SK-N-SH (cell line): ENCODE data around the gene ANGPTL8. TPM values are rescaled to one million over a fixed set of nuclear protein-coding genes. Genes with fewer than 3 reads are reported as not detected.

Source experiments
- CTCF ChIA-PET: fragments of 300-600, 350-600 bp; formaldehyde crosslinking; extraction: SDS; loops from one replicate; lab custom pipeline; 2021; lab: Yijun Ruan, JAX
- POLR2A ChIA-PET: fragments of 350-600 bp; sonication (Branson Sonifier 250); formaldehyde crosslinking; extraction: SDS; loops from one replicate; lab custom pipeline; 2020; ENCODE audit warnings: antibody characterized with exemption, inconsistent platforms; lab: Yijun Ruan, JAX
- DNase-seq: peaks from one replicate; pipeline ENCODE4 v3.0.0; 2012
- H2AFZ ChIP-seq: fragments of 200-600 bp; sonication (generic); 2 replicates; pipeline ENCODE4 v1.8.1; 2016; ENCODE audit warnings: antibody characterized with exemption, mild to moderate bottlenecking, low read depth
- H3F3A ChIP-seq: fragments of 200-600 bp; sonication (generic); replicated peaks from 2 replicates; pipeline ENCODE3; 2016; ENCODE audit warnings: antibody characterized with exemption, mild to moderate bottlenecking; ENCODE audit not compliant: insufficient read depth
- H3K27ac ChIP-seq, 2 experiments: fragments of 200-500 bp in 1 of 2; fragments of 200-600 bp in 1 of 2; sonication (Bioruptor generic) in 1 of 2; sonication (generic), shearing (Covaris generic) in 1 of 2; 2 replicates each; pipeline versions ENCODE4 v1.5.1 to v1.6.1; 2014 to 2016; ENCODE audit warnings: low read depth in 2 of 2, inconsistent platforms in 1 of 2, low read length in 1 of 2, mild to moderate bottlenecking in 1 of 2, mixed read lengths in 1 of 2
- H3K27me3 ChIP-seq: fragments of 200-600 bp; sonication (generic), shearing (Covaris generic); 2 replicates; pipeline ENCODE4 v1.6.1; 2016; ENCODE audit warnings: mixed run types; ENCODE audit not compliant: insufficient read depth
- H3K36me3 ChIP-seq, 2 experiments: fragments of 200-500 bp in 1 of 2; fragments of 200-600 bp in 1 of 2; sonication (Bioruptor generic) in 1 of 2; sonication (generic) in 1 of 2; replicated peaks in 1 of 2; 2 replicates each; pipeline versions ENCODE3 to v1.5.1; 2014 to 2016; ENCODE audit warnings: low read length in 1 of 2, mild to moderate bottlenecking in 1 of 2; ENCODE audit not compliant: insufficient read depth in 2 of 2, control insufficient read depth in 1 of 2
- H3K4me1 ChIP-seq, 2 experiments: fragments of 200-500 bp in 1 of 2; fragments of 200-600 bp in 1 of 2; sonication (Bioruptor generic) in 1 of 2; sonication (generic), shearing (Covaris generic) in 1 of 2; 2 replicates each; pipeline versions ENCODE4 v1.5.1 to v1.6.1; 2014 to 2016; ENCODE audit warnings: low read depth in 1 of 2, low read length in 1 of 2, mixed run types in 1 of 2; ENCODE audit not compliant: insufficient read depth in 2 of 2, control insufficient read depth in 1 of 2
- H3K4me2 ChIP-seq: fragments of 200-600 bp; sonication (generic), shearing (Covaris generic); 2 replicates; pipeline ENCODE4 v1.6.1; 2017; ENCODE audit warnings: mixed run types
- H3K4me3 ChIP-seq, 2 experiments: fragments of 200-500 bp in 1 of 2; fragments of 200-600 bp in 1 of 2; sonication (Bioruptor generic) in 1 of 2; sonication (generic), shearing (Covaris generic) in 1 of 2; 2 replicates each; pipeline versions ENCODE4 v1.5.1 to v1.8.1; 2014 to 2016; ENCODE audit warnings: low read depth in 2 of 2, inconsistent platforms in 1 of 2, low read length in 1 of 2, mild to moderate bottlenecking in 1 of 2, mixed read lengths in 1 of 2, moderate library complexity in 1 of 2
- H3K79me2 ChIP-seq: fragments of 200-600 bp; sonication (generic); 2 replicates; pipeline ENCODE4 v1.8.1; 2017; ENCODE audit warnings: mild to moderate bottlenecking; ENCODE audit not compliant: insufficient read depth
- H3K9ac ChIP-seq: fragments of 200-600 bp; sonication (generic); 2 replicates; pipeline ENCODE4 v1.6.1; 2017; ENCODE audit warnings: mixed run types
- H3K9me2 ChIP-seq: fragments of 200-600 bp; sonication (generic); 2 replicates; pipeline ENCODE4 v1.6.1; 2017; ENCODE audit warnings: mixed run types
- H3K9me3 ChIP-seq: fragments of 200-600 bp; sonication (generic); 2 replicates; pipeline ENCODE4 v1.6.1; 2017; ENCODE audit warnings: mixed run types, mild to moderate bottlenecking, moderate library complexity
- H4K20me1 ChIP-seq: fragments of 200-600 bp; sonication (generic); 2 replicates; pipeline ENCODE4 v1.6.1; 2017; ENCODE audit warnings: mild to moderate bottlenecking, mixed run types; ENCODE audit not compliant: insufficient read depth
- CHD2 ChIP-seq: fragments of 150-350 bp; IDR thresholded peaks from 2 replicates; pipeline ENCODE4 v1.6.1; 2018; ENCODE audit warnings: low read length; ENCODE audit not compliant: partially characterized antibody
- CTCF ChIP-seq: fragments of 200-600 bp; sonication (generic); IDR thresholded peaks from 2 replicates; pipeline ENCODE4 v1.6.1; 2017; ENCODE audit warnings: antibody characterized with exemption, mild to moderate bottlenecking, moderate library complexity
- FOSL2 ChIP-seq: IDR thresholded peaks from 2 replicates; pipeline ENCODE4 v1.4.0; 2012; ENCODE audit warnings: low read depth, mild to moderate bottlenecking, moderate library complexity, borderline replicate concordance
- GATA2 ChIP-seq: sonication (generic); formaldehyde crosslinking; IDR thresholded peaks from 2 replicates; pipeline ENCODE4 v1.5.0; 2020; ENCODE audit warnings: mild to moderate bottlenecking, missing genetic modification reagents
- JUND ChIP-seq: IDR thresholded peaks from 2 replicates; pipeline ENCODE4 v1.4.0; 2012
- MAX ChIP-seq: IDR thresholded peaks from 2 replicates; pipeline ENCODE4 v1.4.0; 2012; ENCODE audit warnings: low read depth
- MEF2A ChIP-seq: IDR thresholded peaks from 2 replicates; pipeline ENCODE4 v1.4.0; 2012; ENCODE audit warnings: low read depth, borderline replicate concordance
- NRF1 ChIP-seq: IDR thresholded peaks from 2 replicates; pipeline ENCODE4 v1.6.1; 2012; ENCODE audit warnings: low read depth, mild to moderate bottlenecking, low read length
- PBX3 ChIP-seq: IDR thresholded peaks from 2 replicates; pipeline ENCODE4; 2012
- POLR2AphosphoS5 ChIP-seq: IDR thresholded peaks from 2 replicates; pipeline ENCODE4 v1.6.1; 2012; ENCODE audit warnings: low read depth, low read length
- RAD21 ChIP-seq: IDR thresholded peaks from 2 replicates; pipeline ENCODE4 v1.6.1; 2012; ENCODE audit warnings: mild to moderate bottlenecking, low read length
- RFX5 ChIP-seq: IDR thresholded peaks from 2 replicates; pipeline ENCODE4 v1.6.1; 2012; ENCODE audit warnings: mild to moderate bottlenecking, improper control_type of control experiment, low read length
- SMC3 ChIP-seq: IDR thresholded peaks from 2 replicates; pipeline ENCODE4 v1.6.1; 2012; ENCODE audit warnings: low read depth, low read length, improper control_type of control experiment
- TCF12 ChIP-seq: IDR thresholded peaks from 2 replicates; pipeline ENCODE4 v1.4.0; 2012
- WGBS: methylation state at CpG from one replicate; pipeline ENCODE4 v1.1.6; 2017; ENCODE audit warnings: low lambda C conversion rate; 5-methylcytosine and 5-hydroxymethylcytosine counted together
- polyA plus RNA-seq, 3 experiments: library from polyadenylated mRNA; depleted of rRNA; stranded (reverse); fragments of >200 nt; gene quantifications; 2 replicates each; pipeline ENCODE4 v1.2.3, GENCODE V29; 2012

The ANGPTL8 gene
- polyA plus RNA-seq, 1 of the 3 experiments (the other 2 are of a cell fraction), result 0.21 TPM

- CTCF ChIA-PET, result interaction anchor here (1.9 kb wide), 1 partner anchor 9 kb away, joined by 6 read pairs; no protein-coding TSS in a partner anchor
- Histone ChIP-seq H3K36me3 (peaks cover 0 to 11% of the 10 kb centered on the region in 2 experiments), H3K4me3 (no peak overlapping the region), H3K4me2 (no peak overlapping the region), H3K27me3 (no peaks in the 10 kb centered on the region), H3K9me3 (no peaks in the 10 kb centered on the region), H3K9ac (no peak overlapping the region), H4K20me1 (no peaks in the 10 kb centered on the region), H3K27ac (no peak overlapping the region), H2AFZ (no peak overlapping the region), H3K4me1 (no peaks in the 10 kb centered on the region), H3K9me2 (no peaks in the 10 kb centered on the region), H3F3A (no peaks in the 10 kb centered on the region), H3K79me2 (no peaks in the 10 kb centered on the region)
- 81% methylated on average over 5 of the region's 5 CpGs for WGBS
- TF ChIP-seq PBX3, result no peak
- peak; percentile 17 for TF ChIP-seq CTCF
- TF ChIP-seq FOSL2, result no peak
- POLR2A ChIA-PET, result interaction anchor here (0.6 kb wide), 1 partner anchor 135 kb away, joined by 3 read pairs; no protein-coding TSS in a partner anchor
- DNase-seq, result no peak
These were observed 4.8 kb upstream of the ANGPTL8 start for GRCh38 chr19:11234486-11235075.

GRCh38 chr19:11236324-11237301 lies 2.8 kb upstream of the ANGPTL8 start:
- POLR2A ChIA-PET, result no interaction called here
- H3K4me3 ChIP-seq, result no peak overlapping the region
- no peak overlapping the region for H3K27ac ChIP-seq
- H3K9ac ChIP-seq, result no peak overlapping the region
- no peaks in the 10 kb centered on the region for H3K27me3 ChIP-seq
- no peak for TF ChIP-seq POLR2AphosphoS5
- TF ChIP-seq RFX5, result no peak
- no peak for TF ChIP-seq TCF12
- TF ChIP-seq CHD2, result no peak
- TF ChIP-seq MAX, result no peak
- no peak for TF ChIP-seq JUND
- no peak for TF ChIP-seq SMC3
- TF ChIP-seq NRF1, result no peak
- no peak for TF ChIP-seq GATA2 (CRISPR knock-in tag)
- TF ChIP-seq MEF2A, result no peak
- no peak for TF ChIP-seq RAD21
- no peak overlapping the region for H3K4me2 ChIP-seq
- peaks cover 0 to 11% of the 10 kb centered on the region in 2 experiments for H3K36me3 ChIP-seq
- H3K79me2 ChIP-seq, result no peaks in the 10 kb centered on the region
- WGBS, result 92% methylated on average over 18 of the region's 31 CpGs
- CTCF ChIA-PET, result interaction anchor here (1.0 kb wide), 2 partner anchors 8 to 111 kb away, joined by 3 to 4 read pairs; no protein-coding TSS in a partner anchor
- no peak for DNase-seq
- no peaks in the 10 kb centered on the region for H3K9me2 ChIP-seq
- H4K20me1 ChIP-seq, result no peaks in the 10 kb centered on the region
- H2AFZ ChIP-seq, result no peak overlapping the region
- H3F3A ChIP-seq, result no peaks in the 10 kb centered on the region
- H3K9me3 ChIP-seq, result no peaks in the 10 kb centered on the region
- H3K4me1 ChIP-seq, result no peaks in the 10 kb centered on the region
